ENCODE measurements around the gene FBXL4.

Gene FBXL4

DNA sequence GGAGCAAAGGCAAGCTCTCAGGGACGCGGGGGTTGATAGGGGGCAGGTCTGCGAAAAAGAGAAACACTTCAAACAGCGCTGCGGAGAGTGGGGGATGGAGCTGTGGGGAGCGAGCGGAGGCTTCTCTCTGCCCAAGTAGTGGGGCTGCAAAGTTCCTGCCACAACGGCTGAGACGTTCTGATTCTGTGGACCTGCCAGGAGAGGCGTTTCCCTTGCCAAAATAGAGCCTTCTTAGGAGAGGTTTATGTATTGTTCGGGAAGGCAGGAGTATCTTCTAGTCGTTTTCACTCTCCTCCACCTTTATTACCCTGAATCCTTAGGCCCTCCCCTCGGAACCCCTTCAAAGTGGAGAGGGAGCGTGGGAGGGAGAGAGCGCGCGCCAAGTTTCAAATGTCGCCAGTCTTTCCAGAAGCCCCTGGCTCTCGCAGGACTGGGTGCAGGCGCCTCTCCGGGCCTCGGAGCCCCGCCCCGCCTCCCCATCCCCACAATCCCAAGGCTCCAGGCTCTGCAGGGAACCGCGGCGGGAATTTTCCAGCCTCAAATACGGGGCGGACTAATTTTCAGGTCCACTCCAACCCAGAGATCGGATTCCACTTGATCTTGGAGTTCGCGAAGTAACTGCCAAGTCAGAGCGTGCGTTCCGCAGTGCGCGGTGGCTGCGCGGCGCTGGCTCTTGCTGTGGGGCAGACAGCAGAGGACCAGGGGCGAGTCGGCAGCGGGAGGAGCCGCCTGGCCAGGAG is 123.4 kb downstream of the FBXL4 start:
- no peak for TF ChIP-seq TAF1 (IDR thresholded peaks at IDR 0.05; ENCODE audit: borderline replicate concordance, insufficient read depth, low read length)
- TF ChIP-seq, protein P1, sequence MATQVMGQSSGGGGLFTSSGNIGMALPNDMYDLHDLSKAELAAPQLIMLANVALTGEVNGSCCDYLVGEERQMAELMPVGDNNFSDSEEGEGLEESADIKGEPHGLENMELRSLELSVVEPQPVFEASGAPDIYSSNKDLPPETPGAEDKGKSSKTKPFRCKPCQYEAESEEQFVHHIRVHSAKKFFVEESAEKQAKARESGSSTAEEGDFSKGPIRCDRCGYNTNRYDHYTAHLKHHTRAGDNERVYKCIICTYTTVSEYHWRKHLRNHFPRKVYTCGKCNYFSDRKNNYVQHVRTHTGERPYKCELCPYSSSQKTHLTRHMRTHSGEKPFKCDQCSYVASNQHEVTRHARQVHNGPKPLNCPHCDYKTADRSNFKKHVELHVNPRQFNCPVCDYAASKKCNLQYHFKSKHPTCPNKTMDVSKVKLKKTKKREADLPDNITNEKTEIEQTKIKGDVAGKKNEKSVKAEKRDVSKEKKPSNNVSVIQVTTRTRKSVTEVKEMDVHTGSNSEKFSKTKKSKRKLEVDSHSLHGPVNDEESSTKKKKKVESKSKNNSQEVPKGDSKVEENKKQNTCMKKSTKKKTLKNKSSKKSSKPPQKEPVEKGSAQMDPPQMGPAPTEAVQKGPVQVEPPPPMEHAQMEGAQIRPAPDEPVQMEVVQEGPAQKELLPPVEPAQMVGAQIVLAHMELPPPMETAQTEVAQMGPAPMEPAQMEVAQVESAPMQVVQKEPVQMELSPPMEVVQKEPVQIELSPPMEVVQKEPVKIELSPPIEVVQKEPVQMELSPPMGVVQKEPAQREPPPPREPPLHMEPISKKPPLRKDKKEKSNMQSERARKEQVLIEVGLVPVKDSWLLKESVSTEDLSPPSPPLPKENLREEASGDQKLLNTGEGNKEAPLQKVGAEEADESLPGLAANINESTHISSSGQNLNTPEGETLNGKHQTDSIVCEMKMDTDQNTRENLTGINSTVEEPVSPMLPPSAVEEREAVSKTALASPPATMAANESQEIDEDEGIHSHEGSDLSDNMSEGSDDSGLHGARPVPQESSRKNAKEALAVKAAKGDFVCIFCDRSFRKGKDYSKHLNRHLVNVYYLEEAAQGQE (IDR thresholded peaks at IDR 0.05; ENCODE audit: insufficient read depth in 1 of 2, low read depth in 2 of 2, low read length in 2 of 2): no peak
- no peak for TF ChIP-seq FOXP2 (optimal IDR thresholded peaks at IDR 0.05; ENCODE audit: borderline replicate concordance, extremely low read depth, extremely low read length, insufficient read depth)
- TF ChIP-seq POLR2AphosphoS5 (IDR thresholded peaks at IDR 0.05; ENCODE audit: low read depth, low read length): no peak
- TF ChIP-seq SIN3A (IDR thresholded peaks at IDR 0.05; ENCODE audit: borderline replicate concordance, insufficient read depth, low read length): no peak

DNA sequence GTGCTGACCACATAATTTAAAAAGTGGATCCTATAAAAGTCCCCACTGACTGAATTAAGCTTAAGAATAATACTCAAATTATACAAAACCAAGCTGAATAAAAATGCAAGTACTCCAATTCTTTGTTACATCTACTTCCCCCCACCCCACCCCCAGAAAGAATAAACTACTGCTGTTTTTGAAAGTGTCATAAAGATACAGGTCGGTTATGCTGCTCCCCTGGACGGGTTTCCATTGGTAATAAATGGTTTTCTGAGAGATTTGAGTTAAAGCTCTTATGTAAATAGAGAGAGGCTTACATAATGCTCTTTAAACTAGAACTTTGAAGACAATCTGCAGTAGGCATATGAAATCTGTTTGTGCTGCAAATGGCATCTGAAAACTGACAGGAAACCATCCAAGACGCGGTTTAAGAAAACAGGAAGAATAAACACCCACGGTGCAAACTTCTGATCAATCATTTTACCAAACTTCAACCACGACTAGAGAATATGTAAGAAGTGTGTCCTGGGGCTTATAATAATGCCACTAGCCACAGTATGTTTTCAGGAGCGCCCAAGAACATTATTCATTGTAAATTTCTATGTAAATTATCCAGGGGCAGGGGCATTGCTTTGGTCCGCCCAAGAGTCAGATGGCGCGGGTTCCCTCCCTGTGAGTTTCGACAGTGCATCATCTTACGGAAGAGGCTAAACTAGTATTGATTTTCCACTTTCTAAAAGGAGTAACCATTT is 124.2 kb downstream of the FBXL4 start:
- TF ChIP-seq POLR2AphosphoS5 (IDR thresholded peaks at IDR 0.05; ENCODE audit: low read depth, low read length) (no peak), SIN3A (IDR thresholded peaks at IDR 0.05; ENCODE audit: borderline replicate concordance, insufficient read depth, low read length) (no peak), TAF1 (IDR thresholded peaks at IDR 0.05; ENCODE audit: borderline replicate concordance, insufficient read depth, low read length) (no peak), FOXP2 (optimal IDR thresholded peaks at IDR 0.05; ENCODE audit: borderline replicate concordance, extremely low read depth, extremely low read length, insufficient read depth) (no peak)
- TF ChIP-seq, protein P1 (IDR thresholded peaks at IDR 0.05; ENCODE audit: insufficient read depth in 1 of 2, low read depth in 2 of 2, low read length in 2 of 2): no peak

DNA sequence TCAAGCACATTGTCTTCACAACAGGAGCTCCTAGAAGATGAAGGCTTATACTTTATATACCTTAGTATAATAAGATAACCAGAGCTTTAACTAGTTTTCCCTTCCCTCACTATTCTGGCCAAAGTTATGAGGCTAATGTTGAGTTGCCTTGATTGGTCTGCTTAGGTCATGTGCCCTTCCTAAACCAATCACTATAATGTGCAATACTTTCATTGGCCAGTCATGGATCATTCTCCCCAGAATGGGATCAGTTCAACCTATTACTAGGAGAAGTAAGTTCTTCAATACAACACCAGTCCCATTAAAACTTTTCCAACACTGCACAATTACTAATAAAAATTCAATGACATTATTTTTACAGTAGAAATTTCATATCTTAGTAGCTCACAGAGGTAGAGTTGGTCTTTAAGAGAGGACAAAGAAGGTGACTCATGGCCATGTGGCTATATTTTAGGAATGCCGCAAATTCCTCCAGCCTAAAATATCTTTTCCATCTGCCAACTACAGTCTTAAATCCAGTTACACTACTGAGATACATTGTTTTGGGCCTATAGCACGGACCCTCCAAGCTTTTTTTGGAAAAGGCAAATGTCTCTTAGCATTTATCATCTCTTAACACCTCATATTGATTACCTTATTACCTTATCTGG is 125.9 kb downstream of the FBXL4 start:
- TF ChIP-seq FOXP2 (optimal IDR thresholded peaks at IDR 0.05; ENCODE audit: borderline replicate concordance, extremely low read depth, extremely low read length, insufficient read depth): no peak
- no peak for TF ChIP-seq TAF1 (IDR thresholded peaks at IDR 0.05; ENCODE audit: borderline replicate concordance, insufficient read depth, low read length)
- TF ChIP-seq, protein P1 (IDR thresholded peaks at IDR 0.05; ENCODE audit: insufficient read depth in 1 of 2, low read depth in 2 of 2, low read length in 2 of 2): no peak
- no peak for TF ChIP-seq POLR2AphosphoS5 (IDR thresholded peaks at IDR 0.05; ENCODE audit: low read depth, low read length)
- TF ChIP-seq SIN3A (IDR thresholded peaks at IDR 0.05; ENCODE audit: borderline replicate concordance, insufficient read depth, low read length): no peak

All from PFSK-1 (cell line).